ENCODE data around the gene PRM1. TPM values are rescaled to one million over a fixed set of nuclear protein-coding genes. Genes with fewer than 3 reads are reported as not detected.
A peak's percentile ranks its signal among the peaks of the same experiment; 100 is the strongest.

Gene PRM1
- total and polyA plus RNA-seq, 2 of the 13 experiments (the other 11 are each of a cell fraction or from before 2014, with no cell fraction given): not detected

GRCh38 chr16:11308493-11309283 is 27.6 kb upstream of the PRM1 start (continued):
- TF ChIP-seq, protein P1, sequence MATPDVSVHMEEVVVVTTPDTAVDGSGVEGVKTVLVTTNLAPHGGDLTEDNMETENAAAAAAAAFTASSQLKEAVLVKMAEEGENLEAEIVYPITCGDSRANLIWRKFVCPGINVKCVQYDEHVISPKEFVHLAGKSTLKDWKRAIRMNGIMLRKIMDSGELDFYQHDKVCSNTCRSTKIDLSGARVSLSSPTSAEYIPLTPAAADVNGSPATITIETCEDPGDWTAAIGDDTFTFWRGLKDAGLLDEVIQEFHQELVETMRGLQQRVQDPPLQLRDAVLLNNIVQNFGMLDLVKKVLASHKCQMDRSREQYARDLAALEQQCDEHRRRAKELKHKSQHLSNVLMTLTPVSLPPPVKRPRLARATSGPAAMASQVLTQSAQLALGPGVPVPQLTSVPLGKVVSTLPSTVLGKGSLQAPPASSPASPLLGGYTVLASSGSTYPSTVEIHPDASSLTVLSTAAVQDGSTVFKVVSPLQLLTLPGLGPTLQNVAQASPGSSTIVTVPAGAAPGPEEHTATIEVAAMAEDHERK (CRISPR knock-in tag; IDR thresholded peaks at IDR 0.05; ENCODE audit: low read depth): no peak
- TF ChIP-seq IRF1 (CRISPR knock-in tag; IDR thresholded peaks at IDR 0.05; ENCODE audit: low read depth) (no peak; the same call in 1 of the 2 replicates), GFI1 (CRISPR knock-in tag; IDR thresholded peaks at IDR 0.05; ENCODE audit: borderline replicate concordance) (no peak; the same call in 1 of the 2 replicates), ZBTB8A (CRISPR knock-in tag; IDR thresholded peaks at IDR 0.05; ENCODE audit: borderline replicate concordance, low read depth) (no peak), ZNF749 (CRISPR knock-in tag; IDR thresholded peaks at IDR 0.05; ENCODE audit: borderline replicate concordance) (no peak), HNRNPK (IDR thresholded peaks at IDR 0.05; ENCODE audit: low read depth, low read length, poor library complexity, severe bottlenecking) (no peak), ZNF362 (CRISPR knock-in tag; IDR thresholded peaks at IDR 0.05; ENCODE audit: borderline replicate concordance) (no peak; the same call in 1 of the 2 replicates), ZSCAN22 (CRISPR knock-in tag; IDR thresholded peaks at IDR 0.05) (peak; percentile 93), ZNF446 (CRISPR knock-in tag; IDR thresholded peaks at IDR 0.05) (no peak), FOXM1 (CRISPR knock-in tag; IDR thresholded peaks at IDR 0.05) (no peak), ZNF670 (CRISPR knock-in tag; IDR thresholded peaks at IDR 0.05; ENCODE audit: borderline replicate concordance) (no peak), NFKB2 (CRISPR knock-in tag; IDR thresholded peaks at IDR 0.05; ENCODE audit: borderline replicate concordance) (no peak), ZFY (CRISPR knock-in tag; IDR thresholded peaks at IDR 0.05) (peak; percentile 14), RBFOX2 (IDR thresholded peaks at IDR 0.05; ENCODE audit: low read depth, low read length) (peak; percentile 69), SP4 (CRISPR knock-in tag; IDR thresholded peaks at IDR 0.05) (peak; percentile 81), ZNF597 (CRISPR knock-in tag; IDR thresholded peaks at IDR 0.05) (no peak)
- TF ChIP-seq, protein P2, sequence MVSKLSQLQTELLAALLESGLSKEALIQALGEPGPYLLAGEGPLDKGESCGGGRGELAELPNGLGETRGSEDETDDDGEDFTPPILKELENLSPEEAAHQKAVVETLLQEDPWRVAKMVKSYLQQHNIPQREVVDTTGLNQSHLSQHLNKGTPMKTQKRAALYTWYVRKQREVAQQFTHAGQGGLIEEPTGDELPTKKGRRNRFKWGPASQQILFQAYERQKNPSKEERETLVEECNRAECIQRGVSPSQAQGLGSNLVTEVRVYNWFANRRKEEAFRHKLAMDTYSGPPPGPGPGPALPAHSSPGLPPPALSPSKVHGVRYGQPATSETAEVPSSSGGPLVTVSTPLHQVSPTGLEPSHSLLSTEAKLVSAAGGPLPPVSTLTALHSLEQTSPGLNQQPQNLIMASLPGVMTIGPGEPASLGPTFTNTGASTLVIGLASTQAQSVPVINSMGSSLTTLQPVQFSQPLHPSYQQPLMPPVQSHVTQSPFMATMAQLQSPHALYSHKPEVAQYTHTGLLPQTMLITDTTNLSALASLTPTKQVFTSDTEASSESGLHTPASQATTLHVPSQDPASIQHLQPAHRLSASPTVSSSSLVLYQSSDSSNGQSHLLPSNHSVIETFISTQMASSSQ (IDR thresholded peaks at IDR 0.05; ENCODE audit: low read depth): no peak
- TF ChIP-seq, protein P2 (CRISPR knock-in tag; IDR thresholded peaks at IDR 0.05; ENCODE audit: borderline replicate concordance): peak; percentile 28; the same call in 1 of the 2 replicates
- TF ChIP-seq, protein P3, sequence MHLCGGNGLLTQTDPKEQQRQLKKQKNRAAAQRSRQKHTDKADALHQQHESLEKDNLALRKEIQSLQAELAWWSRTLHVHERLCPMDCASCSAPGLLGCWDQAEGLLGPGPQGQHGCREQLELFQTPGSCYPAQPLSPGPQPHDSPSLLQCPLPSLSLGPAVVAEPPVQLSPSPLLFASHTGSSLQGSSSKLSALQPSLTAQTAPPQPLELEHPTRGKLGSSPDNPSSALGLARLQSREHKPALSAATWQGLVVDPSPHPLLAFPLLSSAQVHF (CRISPR knock-in tag; IDR thresholded peaks at IDR 0.05): no peak
